ENCODE measurements around the gene TTC19.

The TTC19 gene

GRCh38 chr17:16061631-16062030, 62.0 kb downstream of the TTC19 start:
- Histone ChIP-seq H3K9ac (no peak overlapping the region), H3K27ac (no peak overlapping the region), H3K4me1 (no peaks in the 10 kb centered on the region), H3K4me2 (ENCODE audit: low read length) (no peak overlapping the region), H3K36me3 (ENCODE audit: control insufficient read depth, insufficient read depth, low read length) (no peaks in the 10 kb centered on the region), H3K9me3 (ENCODE audit: control insufficient read depth, low read length) (no peaks in the 10 kb centered on the region), H3K4me3 (ENCODE audit: low read depth, low read length) (no peak overlapping the region), H2AFZ (no peak overlapping the region), H3K79me2 (no peaks in the 10 kb centered on the region), H3K27me3 (ENCODE audit: control insufficient read depth, insufficient read depth, low read length) (no peaks in the 10 kb centered on the region)
- no peak for TF ChIP-seq CTCF (IDR thresholded peaks at IDR 0.05)

- no peak for TF ChIP-seq CTCF (IDR thresholded peaks at IDR 0.05)
- no peaks in the 10 kb centered on the region for H3K36me3 ChIP-seq (ENCODE audit: control insufficient read depth, insufficient read depth, low read length)
Measured at GRCh38 chr17:16066125-16066524, 66.5 kb downstream of the TTC19 start.

GRCh38 chr17:16068323-16068722, 68.7 kb downstream of the TTC19 start:
- H3K36me3 ChIP-seq (ENCODE audit: control insufficient read depth, insufficient read depth, low read length): no peaks in the 10 kb centered on the region
- H3K4me2 ChIP-seq (ENCODE audit: low read length): no peak overlapping the region
- H2AFZ ChIP-seq: no peak overlapping the region
- H3K79me2 ChIP-seq: peaks cover 2% of the 10 kb centered on the region
- no peak for TF ChIP-seq CTCF (IDR thresholded peaks at IDR 0.05)
- H3K4me1 ChIP-seq: no peaks in the 10 kb centered on the region
- no peaks in the 10 kb centered on the region for H3K27me3 ChIP-seq (ENCODE audit: control insufficient read depth, insufficient read depth, low read length)
- H3K9ac ChIP-seq: no peak overlapping the region
- H3K9me3 ChIP-seq (ENCODE audit: control insufficient read depth, low read length): no peaks in the 10 kb centered on the region
- no peak overlapping the region for H3K4me3 ChIP-seq (ENCODE audit: low read depth, low read length)
- H3K27ac ChIP-seq: no peak overlapping the region

More at GRCh38 chr17:16066125-16066524, 66.5 kb downstream of the TTC19 start:
- H2AFZ ChIP-seq: no peak overlapping the region
- no peaks in the 10 kb centered on the region for H3K9me3 ChIP-seq (ENCODE audit: control insufficient read depth, low read length)
- no peaks in the 10 kb centered on the region for H3K4me1 ChIP-seq
- no peak overlapping the region for H3K4me2 ChIP-seq (ENCODE audit: low read length)
- H3K27ac ChIP-seq: no peak overlapping the region
- no peaks in the 10 kb centered on the region for H3K27me3 ChIP-seq (ENCODE audit: control insufficient read depth, insufficient read depth, low read length)
- no peak overlapping the region for H3K4me3 ChIP-seq (ENCODE audit: low read depth, low read length)
- H3K9ac ChIP-seq: no peak overlapping the region
- H3K79me2 ChIP-seq: peaks cover 2% of the 10 kb centered on the region

- no peaks in the 10 kb centered on the region for H3K36me3 ChIP-seq (ENCODE audit: control insufficient read depth, insufficient read depth, low read length)
- peaks cover 2% of the 10 kb centered on the region for H3K79me2 ChIP-seq
- H3K4me1 ChIP-seq: no peaks in the 10 kb centered on the region
- H3K27me3 ChIP-seq (ENCODE audit: control insufficient read depth, insufficient read depth, low read length): no peaks in the 10 kb centered on the region
- H3K4me2 ChIP-seq (ENCODE audit: low read length): no peak overlapping the region
- H3K4me3 ChIP-seq (ENCODE audit: low read depth, low read length): no peak overlapping the region
- no peak overlapping the region for H2AFZ ChIP-seq
- no peaks in the 10 kb centered on the region for H3K9me3 ChIP-seq (ENCODE audit: control insufficient read depth, low read length)
- H3K27ac ChIP-seq: no peak overlapping the region
- no peak overlapping the region for H3K9ac ChIP-seq
- TF ChIP-seq CTCF (IDR thresholded peaks at IDR 0.05): no peak
Measured at GRCh38 chr17:16072031-16072430, 72.4 kb downstream of the TTC19 start.

- H3K79me2 ChIP-seq: peaks cover 2% of the 10 kb centered on the region
- no peak overlapping the region for H3K9ac ChIP-seq
- no peak overlapping the region for H2AFZ ChIP-seq
- TF ChIP-seq CTCF (IDR thresholded peaks at IDR 0.05): no peak
- no peaks in the 10 kb centered on the region for H3K9me3 ChIP-seq (ENCODE audit: control insufficient read depth, low read length)
- no peak overlapping the region for H3K27ac ChIP-seq
- no peaks in the 10 kb centered on the region for H3K4me1 ChIP-seq
- H3K36me3 ChIP-seq (ENCODE audit: control insufficient read depth, insufficient read depth, low read length): no peaks in the 10 kb centered on the region
- H3K4me2 ChIP-seq (ENCODE audit: low read length): no peak overlapping the region
- no peaks in the 10 kb centered on the region for H3K27me3 ChIP-seq (ENCODE audit: control insufficient read depth, insufficient read depth, low read length)
- H3K4me3 ChIP-seq (ENCODE audit: low read depth, low read length): no peak overlapping the region
Measured at GRCh38 chr17:16073845-16074244, 74.2 kb downstream of the TTC19 start.

Data from parathyroid adenoma (tissue), 2 donors.